Measurements from ENCODE around the gene RBMS3. TPM values are rescaled to one million over a fixed set of nuclear protein-coding genes. Genes with fewer than 3 reads are reported as not detected.

The RBMS3 gene
- total RNA-seq, 3 donors from 2014 or later: 4.6 to 53.6 (median 11.7) TPM

DNA sequence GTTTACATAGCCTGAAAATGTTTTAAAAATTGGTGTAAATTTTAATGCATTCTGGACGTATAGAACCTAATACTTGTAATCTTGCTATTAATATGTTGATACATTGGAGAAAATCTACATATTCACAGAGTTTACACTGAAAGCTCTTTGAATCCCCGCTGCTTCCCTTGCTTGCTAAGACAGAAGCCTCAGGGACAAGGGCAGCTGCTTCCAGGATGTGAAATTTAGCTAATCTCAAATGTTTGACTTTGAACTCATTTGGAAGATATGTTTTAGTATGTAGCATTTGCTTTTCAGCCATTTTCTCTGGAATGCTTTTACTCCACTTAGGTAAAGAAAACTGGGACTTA is 172.0 kb downstream of the RBMS3 start:
- TF ChIP-seq, protein P1, sequence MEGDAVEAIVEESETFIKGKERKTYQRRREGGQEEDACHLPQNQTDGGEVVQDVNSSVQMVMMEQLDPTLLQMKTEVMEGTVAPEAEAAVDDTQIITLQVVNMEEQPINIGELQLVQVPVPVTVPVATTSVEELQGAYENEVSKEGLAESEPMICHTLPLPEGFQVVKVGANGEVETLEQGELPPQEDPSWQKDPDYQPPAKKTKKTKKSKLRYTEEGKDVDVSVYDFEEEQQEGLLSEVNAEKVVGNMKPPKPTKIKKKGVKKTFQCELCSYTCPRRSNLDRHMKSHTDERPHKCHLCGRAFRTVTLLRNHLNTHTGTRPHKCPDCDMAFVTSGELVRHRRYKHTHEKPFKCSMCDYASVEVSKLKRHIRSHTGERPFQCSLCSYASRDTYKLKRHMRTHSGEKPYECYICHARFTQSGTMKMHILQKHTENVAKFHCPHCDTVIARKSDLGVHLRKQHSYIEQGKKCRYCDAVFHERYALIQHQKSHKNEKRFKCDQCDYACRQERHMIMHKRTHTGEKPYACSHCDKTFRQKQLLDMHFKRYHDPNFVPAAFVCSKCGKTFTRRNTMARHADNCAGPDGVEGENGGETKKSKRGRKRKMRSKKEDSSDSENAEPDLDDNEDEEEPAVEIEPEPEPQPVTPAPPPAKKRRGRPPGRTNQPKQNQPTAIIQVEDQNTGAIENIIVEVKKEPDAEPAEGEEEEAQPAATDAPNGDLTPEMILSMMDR (IDR thresholded peaks at IDR 0.05): no peak
- ATAC-seq (no peak), DNase-seq (no peak)
- Histone ChIP-seq H3K4me1 (ENCODE audit: low read depth) (no peaks in the 10 kb centered on the region), H3K4me3 (no peak overlapping the region), H3K36me3 (ENCODE audit: low read depth) (no peaks in the 10 kb centered on the region), H3K9me3 (no peaks in the 10 kb centered on the region)
- intact Hi-C loops (cut with DNase I, micrococcal nuclease): no loop called here

DNA sequence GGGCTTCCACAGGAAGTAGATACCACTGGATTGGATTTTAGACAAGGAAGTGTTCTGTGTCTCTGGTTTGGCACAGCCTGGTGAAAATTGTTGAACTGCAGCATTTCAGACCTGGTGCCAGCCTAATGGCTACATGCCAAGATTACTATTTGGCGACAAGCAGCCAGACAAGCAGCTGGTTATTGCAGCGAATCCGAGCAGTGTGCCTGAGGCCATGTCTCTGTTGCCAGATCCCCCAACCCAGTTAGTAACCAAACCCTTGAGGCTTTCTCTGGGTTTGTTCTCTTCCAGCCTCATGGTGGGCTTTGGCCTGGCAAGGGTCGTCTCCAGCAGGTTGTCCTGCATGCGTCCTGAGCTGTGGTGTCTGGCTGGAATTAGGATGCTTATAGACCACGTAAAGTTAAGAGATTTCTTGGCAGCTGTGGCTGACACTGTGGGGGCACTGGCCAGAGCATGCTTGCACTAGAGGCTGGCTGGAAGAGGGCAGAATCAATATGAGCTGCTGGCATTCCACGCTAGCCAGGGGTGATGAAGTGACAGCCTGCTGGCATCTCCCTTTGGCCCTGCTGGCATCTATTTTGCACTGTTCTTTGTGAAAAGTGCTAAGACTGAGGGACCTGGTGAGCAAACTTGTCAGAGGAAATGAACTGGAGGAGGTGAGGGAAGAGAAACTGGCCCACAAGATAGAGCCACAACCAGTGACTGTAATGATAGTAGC is 172.6 kb downstream of the RBMS3 start:
- intact Hi-C loops (cut with DNase I, micrococcal nuclease): no loop called here

GRCh38 chr3:29454161-29454611 is 173.3 kb downstream of the RBMS3 start:
- ATAC-seq (peak; percentile 27), DNase-seq (no peak)
- Histone ChIP-seq H3K4me1 (ENCODE audit: low read depth) (no peaks in the 10 kb centered on the region), H3K36me3 (ENCODE audit: low read depth) (no peaks in the 10 kb centered on the region), H3K4me3 (no peak overlapping the region), H3K9me3 (no peaks in the 10 kb centered on the region)
- intact Hi-C loops (cut with DNase I, micrococcal nuclease): no loop called here
- TF ChIP-seq, protein P1 (IDR thresholded peaks at IDR 0.05): no peak

More for the DNA sequence above, 172.6 kb downstream of the RBMS3 start:
- Histone ChIP-seq H3K4me1 (ENCODE audit: low read depth) (no peaks in the 10 kb centered on the region), H3K4me3 (no peak overlapping the region), H3K9me3 (no peaks in the 10 kb centered on the region), H3K36me3 (ENCODE audit: low read depth) (no peaks in the 10 kb centered on the region)
- ATAC-seq (peak; percentile 64), DNase-seq (peak; percentile 28 to 44 (median 31))
- TF ChIP-seq, protein P1 (IDR thresholded peaks at IDR 0.05): no peak

- intact Hi-C loops (cut with DNase I, micrococcal nuclease): no loop called here
- DNase-seq: no peak
- ATAC-seq: no peak
- H3K4me3 ChIP-seq: no peak overlapping the region
- no peaks in the 10 kb centered on the region for H3K9me3 ChIP-seq
- H3K36me3 ChIP-seq (ENCODE audit: low read depth): no peaks in the 10 kb centered on the region
- TF ChIP-seq, protein P1 (IDR thresholded peaks at IDR 0.05): no peak
- no peaks in the 10 kb centered on the region for H3K4me1 ChIP-seq (ENCODE audit: low read depth)
Measured at GRCh38 chr3:29456901-29457300, 176.0 kb downstream of the RBMS3 start.

- no peaks in the 10 kb centered on the region for H3K9me3 ChIP-seq
- ATAC-seq (no peak), DNase-seq (no peak)
- H3K36me3 ChIP-seq (ENCODE audit: low read depth): no peaks in the 10 kb centered on the region
- TF ChIP-seq, protein P1 (IDR thresholded peaks at IDR 0.05): no peak
- no peaks in the 10 kb centered on the region for H3K4me1 ChIP-seq (ENCODE audit: low read depth)
- intact Hi-C loops (cut with DNase I, micrococcal nuclease): no loop called here
- H3K4me3 ChIP-seq: no peak overlapping the region
Measured at GRCh38 chr3:29463304-29463703, 182.4 kb downstream of the RBMS3 start.
